Measurements from ENCODE around the gene XRN2.

XRN2 gene

DNA sequence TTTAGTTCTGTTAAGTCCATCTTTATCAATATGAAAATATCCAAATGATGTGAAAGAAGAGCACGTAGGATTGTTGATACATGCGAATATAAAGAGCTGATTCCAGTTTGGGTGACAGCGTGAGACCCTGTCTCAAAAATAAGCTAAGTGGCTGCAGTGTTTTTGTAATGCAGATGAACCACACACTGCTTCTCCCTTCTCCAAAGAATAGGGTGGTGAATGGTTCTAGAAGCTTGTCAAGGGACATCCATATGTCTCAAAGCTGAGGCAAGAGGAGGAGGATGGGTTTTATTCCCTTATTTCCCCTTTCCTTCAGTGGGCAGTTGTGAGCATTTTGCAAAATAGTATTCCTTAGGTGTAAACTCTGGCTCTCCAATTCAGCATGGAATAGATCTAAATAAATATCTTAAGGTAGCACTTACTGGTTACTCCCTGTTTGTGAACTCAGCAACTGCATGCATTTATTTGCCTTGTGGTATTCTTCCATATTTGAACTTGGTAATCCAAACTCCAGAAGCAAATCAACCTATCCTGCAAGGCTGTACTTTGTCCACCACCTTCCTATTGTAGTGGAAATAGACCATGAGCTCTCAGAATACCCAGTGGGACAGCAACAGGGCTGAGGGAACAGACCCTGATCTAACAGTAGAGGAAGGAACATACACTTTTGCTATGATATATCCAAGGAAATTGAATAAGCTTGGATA, 38.0 kb downstream of the XRN2 start:
- in situ Hi-C loops (cut with HindIII; ENCODE audit: low pct_unique_long_range_greater_than_20kb, low sequenced_read_pairs) = no loop called here
- no peak for DNase-seq (ENCODE audit: low read depth in 1 of 2, low spot score in 1 of 2)
- no peak for TF ChIP-seq JUND (IDR thresholded peaks at IDR 0.05; ENCODE audit: low read depth)

DNA sequence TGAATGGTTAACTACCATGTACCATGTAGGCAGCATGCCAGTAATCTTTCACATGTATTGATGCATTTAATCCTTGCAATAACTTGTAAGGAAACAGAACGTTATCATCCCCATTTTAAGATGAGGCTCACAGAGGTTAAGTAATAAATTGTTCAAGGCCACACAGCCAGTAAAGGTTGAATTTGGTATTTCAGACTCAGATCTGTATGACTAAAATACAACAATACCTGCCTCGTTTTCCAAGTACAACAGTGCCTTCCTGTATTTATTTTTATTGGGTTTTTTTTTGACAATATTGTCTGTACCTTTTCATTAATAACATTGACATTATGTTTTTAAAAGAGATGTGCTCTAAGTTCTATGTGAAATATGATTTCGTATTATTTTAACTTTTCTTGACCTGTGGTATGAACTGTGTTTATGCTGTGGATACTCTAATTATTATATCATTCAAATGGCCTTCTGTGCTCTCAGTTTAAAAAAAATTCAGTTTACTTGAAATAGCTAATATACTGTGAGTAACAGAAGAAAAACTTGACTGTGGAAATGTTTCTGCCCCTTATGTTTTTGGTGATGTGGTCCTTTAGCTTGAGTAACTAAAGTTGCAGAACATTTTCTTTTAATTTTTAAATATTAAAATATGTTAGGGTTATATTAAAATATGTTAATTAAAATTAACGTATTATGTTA, 39.7 kb downstream of the XRN2 start:
- TF ChIP-seq JUND (IDR thresholded peaks at IDR 0.05; ENCODE audit: low read depth) = no peak
- in situ Hi-C loops (cut with HindIII; ENCODE audit: low pct_unique_long_range_greater_than_20kb, low sequenced_read_pairs) = no loop called here
- DNase-seq (ENCODE audit: low read depth in 1 of 2, low spot score in 1 of 2) = no peak

DNA sequence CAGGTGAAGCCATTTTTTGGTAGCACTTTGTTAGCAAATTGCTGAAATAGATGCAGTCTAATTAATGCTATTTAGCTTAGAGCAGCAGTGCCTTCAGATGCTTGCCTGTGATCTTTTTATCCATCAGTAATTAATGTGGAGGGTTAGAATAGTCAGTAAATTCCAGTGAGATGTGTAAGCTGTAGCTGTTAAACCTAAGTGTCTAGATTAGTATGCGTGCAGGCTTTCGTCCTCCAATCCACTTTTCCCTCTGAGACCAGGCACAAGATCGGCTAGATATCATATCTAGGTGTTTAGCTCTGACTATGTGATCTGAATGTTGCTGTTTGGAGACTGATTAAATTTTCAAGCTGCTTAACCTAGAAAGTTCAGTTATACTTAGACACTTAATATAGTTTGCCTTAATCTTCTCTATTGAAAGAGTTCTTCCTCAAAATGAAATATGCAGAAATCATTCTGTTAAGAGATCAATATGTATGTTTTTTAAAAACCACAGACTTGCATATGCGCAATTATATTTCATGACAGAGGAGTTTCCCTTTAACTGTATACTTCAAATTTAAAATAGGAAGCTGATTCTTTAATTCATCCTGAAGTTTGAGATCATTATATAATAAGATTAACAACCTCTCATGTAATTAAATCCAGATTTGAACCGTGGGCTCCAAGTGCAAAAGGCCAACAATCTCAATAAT, 41.2 kb downstream of the XRN2 start:
- in situ Hi-C loops (cut with HindIII; ENCODE audit: low pct_unique_long_range_greater_than_20kb, low sequenced_read_pairs) = no loop called here
- no peak for TF ChIP-seq JUND (IDR thresholded peaks at IDR 0.05; ENCODE audit: low read depth)

DNA sequence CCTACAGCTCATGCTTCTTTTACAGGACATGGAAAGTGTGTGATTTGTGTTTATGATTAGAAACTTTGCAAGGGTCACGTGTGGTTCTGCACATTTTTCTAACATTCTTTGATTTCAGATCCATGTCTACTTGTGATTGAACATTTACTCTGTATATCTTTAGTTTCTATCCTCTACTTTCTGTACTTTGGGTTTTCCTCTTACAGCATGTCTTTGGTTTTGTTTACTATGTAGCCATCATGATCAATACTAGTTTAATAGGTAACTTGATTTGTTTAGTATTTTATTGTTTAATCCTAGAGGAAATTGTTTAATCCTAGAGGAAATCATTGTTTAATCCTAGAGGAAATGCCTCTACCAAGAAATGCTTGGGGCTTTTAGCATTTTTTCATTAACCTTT, 41.8 kb downstream of the XRN2 start:
- TF ChIP-seq JUND (IDR thresholded peaks at IDR 0.05; ENCODE audit: low read depth) = no peak
- no peak for DNase-seq (ENCODE audit: low read depth in 1 of 2, low spot score in 1 of 2)
- in situ Hi-C loops (cut with HindIII; ENCODE audit: low pct_unique_long_range_greater_than_20kb, low sequenced_read_pairs) = no loop called here

More for the DNA sequence above, 41.2 kb downstream of the XRN2 start:
- DNase-seq (ENCODE audit: low read depth in 1 of 2, low spot score in 1 of 2) = no peak

DNA sequence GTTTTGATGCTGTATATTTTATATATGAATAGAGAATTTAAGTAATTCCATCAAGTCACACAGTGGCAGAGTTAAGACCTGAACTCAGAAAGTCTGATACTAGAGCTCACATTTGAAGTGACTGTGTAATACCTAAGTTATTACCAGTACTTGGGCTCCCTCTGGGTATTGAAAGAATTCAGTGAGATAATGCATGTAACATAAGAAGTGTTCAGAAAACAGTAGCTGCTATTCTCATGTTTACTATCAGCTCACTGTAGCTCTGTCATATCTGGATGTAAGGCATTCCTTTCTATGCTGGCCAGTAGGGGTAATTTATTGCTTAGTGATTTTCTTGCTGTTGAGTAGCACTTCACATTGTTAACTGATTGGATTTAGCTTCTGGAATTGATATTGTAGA, 49.6 kb downstream of the XRN2 start:
- no peak for DNase-seq (ENCODE audit: low read depth in 1 of 2, low spot score in 1 of 2)
- TF ChIP-seq JUND (IDR thresholded peaks at IDR 0.05; ENCODE audit: low read depth) = no peak
- in situ Hi-C loops (cut with HindIII; ENCODE audit: low pct_unique_long_range_greater_than_20kb, low sequenced_read_pairs) = no loop called here

DNA sequence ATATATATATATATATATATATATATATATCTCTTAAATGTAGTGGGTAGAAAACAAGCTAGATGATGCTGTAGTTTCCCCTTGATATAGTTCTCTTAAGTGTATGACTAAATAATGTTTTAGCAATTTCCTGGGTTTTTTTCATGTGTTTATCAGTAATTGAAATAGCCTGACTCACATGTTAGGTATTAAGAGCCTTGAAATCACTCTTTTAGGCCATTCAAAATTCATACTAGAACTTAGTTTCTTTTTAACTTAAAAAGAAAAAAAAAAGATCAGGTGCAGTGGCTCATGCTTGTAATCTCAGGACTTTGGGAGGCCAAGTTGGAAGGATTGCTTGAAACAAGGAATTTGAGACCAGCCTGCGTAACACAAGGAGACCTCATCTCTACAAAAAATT, 50.1 kb downstream of the XRN2 start:
- TF ChIP-seq JUND (IDR thresholded peaks at IDR 0.05; ENCODE audit: low read depth) = no peak
- DNase-seq (ENCODE audit: low read depth in 1 of 2, low spot score in 1 of 2) = no peak
- in situ Hi-C loops (cut with HindIII; ENCODE audit: low pct_unique_long_range_greater_than_20kb, low sequenced_read_pairs) = no loop called here

DNA sequence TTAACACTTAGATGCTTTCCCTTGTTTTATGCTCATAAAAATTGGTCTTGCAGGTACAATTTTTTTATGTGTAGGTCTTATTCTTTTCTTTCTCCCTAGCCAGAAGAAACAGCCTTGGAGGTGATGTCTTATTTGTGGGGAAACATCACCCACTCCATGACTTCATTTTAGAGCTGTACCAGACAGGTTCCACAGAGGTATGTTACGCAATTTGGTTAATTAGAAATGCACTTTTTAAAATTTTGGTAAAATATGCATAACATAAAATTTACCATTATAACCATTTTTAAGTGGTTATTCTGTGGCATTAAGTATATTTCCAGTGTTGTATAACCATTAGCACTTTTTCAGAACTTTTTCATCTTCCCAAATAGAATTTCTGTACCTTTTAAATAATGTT, 52.9 kb downstream of the XRN2 start:
- TF ChIP-seq JUND (IDR thresholded peaks at IDR 0.05; ENCODE audit: low read depth) = no peak
- in situ Hi-C loops (cut with HindIII; ENCODE audit: low pct_unique_long_range_greater_than_20kb, low sequenced_read_pairs) = no loop called here
- no peak for DNase-seq (ENCODE audit: low read depth in 1 of 2, low spot score in 1 of 2)

DNA sequence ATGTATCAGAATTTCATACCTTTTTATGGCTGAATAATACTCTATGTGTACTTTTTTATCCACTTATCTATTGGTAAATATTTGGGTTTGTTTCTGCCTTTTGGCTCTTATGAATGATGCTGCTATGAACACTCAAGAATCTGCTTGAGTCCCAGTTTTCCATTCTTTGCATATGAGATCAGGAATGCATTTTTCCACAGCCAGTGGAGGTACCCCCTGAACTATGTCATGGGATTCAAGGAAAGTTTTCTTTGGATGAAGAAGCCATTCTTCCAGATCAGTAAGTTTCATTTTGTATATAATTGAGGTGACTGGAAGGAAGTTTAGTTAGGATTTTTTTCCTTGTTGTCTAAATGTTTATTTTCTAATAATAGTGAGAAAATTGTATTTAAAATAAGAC, 53.3 kb downstream of the XRN2 start:
- TF ChIP-seq JUND (IDR thresholded peaks at IDR 0.05; ENCODE audit: low read depth) = no peak
- DNase-seq (ENCODE audit: low read depth in 1 of 2, low spot score in 1 of 2) = no peak
- in situ Hi-C loops (cut with HindIII; ENCODE audit: low pct_unique_long_range_greater_than_20kb, low sequenced_read_pairs) = no loop called here

DNA sequence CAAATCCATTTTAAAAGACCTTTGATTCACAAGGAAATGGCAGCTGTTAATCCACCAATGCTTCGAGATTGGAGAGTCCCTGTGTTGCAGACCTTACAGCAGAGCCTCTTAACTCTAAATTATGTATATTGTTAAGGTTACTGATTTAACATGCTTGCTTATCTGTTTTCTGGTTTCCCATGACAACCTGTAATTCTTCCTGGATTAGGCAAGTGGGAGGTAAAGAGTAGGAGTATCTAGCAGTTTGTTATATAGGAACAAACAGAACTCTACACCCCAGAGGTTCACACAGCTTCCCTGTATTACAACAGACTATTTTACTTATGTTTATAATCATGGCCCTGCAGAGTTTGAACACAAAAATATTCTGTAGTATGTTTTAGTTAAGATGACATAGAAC, 54.7 kb downstream of the XRN2 start:
- TF ChIP-seq JUND (IDR thresholded peaks at IDR 0.05; ENCODE audit: low read depth) = no peak
- in situ Hi-C loops (cut with HindIII; ENCODE audit: low pct_unique_long_range_greater_than_20kb, low sequenced_read_pairs) = no loop called here
- DNase-seq (ENCODE audit: low read depth in 1 of 2, low spot score in 1 of 2) = no peak

DNA sequence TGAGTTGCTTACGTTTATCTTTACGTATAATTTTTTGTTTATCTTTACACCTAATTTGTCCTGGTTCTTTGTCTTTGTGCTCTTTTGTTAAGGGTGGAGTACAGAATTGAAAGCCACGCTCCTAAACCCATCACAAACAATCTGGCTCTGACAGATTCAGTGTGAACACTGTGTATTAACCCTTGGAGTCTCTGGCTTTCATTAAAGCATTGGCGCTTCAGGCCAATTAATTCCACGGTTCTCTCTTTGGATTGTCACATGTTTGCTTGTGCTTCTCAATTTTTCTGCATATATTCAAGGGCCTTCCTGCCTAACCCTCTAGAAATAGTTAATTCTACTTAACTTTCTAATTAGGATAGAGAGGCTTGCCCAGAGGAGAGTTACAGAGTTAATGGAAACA, 55.6 kb downstream of the XRN2 start:
- in situ Hi-C loops (cut with HindIII; ENCODE audit: low pct_unique_long_range_greater_than_20kb, low sequenced_read_pairs) = no loop called here

DNA sequence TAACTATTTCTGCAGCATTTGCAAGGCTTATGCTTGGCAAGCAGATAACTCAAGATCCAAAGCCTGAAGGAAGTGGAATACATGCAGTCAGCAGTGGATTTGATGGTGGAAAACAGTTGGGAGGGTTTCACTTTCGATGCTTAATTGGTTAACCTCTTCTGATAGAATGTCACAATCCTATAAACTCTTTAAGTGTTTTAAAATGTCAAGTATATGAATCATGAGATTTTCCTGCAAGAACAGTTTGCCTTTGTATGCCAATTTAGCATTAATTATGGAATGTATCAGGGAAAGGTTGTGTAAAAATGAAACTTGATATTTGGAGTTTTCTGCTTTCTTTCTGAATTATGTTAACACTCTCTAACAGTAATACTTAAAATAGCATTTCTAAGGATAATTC, 57.6 kb downstream of the XRN2 start:
- no peak for DNase-seq (ENCODE audit: low read depth in 1 of 2, low spot score in 1 of 2)
- in situ Hi-C loops (cut with HindIII; ENCODE audit: low pct_unique_long_range_greater_than_20kb, low sequenced_read_pairs) = no loop called here
- no peak for TF ChIP-seq JUND (IDR thresholded peaks at IDR 0.05; ENCODE audit: low read depth)

More for the DNA sequence above, 55.6 kb downstream of the XRN2 start:
- no peak for DNase-seq (ENCODE audit: low read depth in 1 of 2, low spot score in 1 of 2)
- no peak for TF ChIP-seq JUND (IDR thresholded peaks at IDR 0.05; ENCODE audit: low read depth)

DNA sequence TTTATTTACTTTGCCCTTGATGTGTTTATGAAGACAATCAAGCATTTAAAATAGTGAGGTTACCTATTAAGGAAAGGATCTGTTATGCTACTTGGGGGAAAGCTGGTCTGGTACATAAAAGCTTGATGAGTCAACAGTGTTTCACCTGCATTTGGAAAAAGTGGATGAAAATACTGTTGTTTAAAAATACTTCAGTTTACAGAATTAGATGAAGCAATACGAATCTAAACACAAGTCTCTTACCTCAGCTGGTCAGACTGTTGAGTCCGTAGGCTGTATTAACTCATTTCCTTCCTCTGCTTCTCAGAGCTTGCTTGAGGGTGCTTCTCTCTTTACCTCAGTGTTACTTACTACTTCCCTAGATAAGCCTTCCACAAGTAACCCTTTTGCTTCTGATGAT, 58.1 kb downstream of the XRN2 start:
- no peak for TF ChIP-seq JUND (IDR thresholded peaks at IDR 0.05; ENCODE audit: low read depth)
- in situ Hi-C loops (cut with HindIII; ENCODE audit: low pct_unique_long_range_greater_than_20kb, low sequenced_read_pairs) = no loop called here
- no peak for DNase-seq (ENCODE audit: low read depth in 1 of 2, low spot score in 1 of 2)

DNA sequence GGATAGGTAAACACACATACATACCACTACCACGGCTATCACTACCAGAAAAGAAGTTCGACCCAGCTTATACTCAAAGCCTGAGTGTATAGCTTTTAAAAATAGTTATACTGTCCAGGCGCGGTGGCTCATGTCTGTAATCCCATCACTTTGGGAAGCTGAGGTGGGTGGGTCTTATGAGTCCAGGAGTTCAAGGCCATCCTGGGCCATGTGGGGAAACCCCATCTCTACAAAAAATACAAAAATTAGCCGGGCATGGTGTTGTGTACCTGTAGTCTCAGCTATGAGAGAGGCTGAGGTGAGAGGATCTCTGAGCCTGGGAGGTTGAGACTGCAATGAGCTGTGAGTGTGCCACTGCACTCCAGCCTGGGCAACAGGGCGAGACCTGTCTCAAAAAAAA, 61.3 kb downstream of the XRN2 start:
- TF ChIP-seq JUND (IDR thresholded peaks at IDR 0.05; ENCODE audit: low read depth) = no peak
- in situ Hi-C loops (cut with HindIII; ENCODE audit: low pct_unique_long_range_greater_than_20kb, low sequenced_read_pairs) = no loop called here
- DNase-seq (ENCODE audit: low read depth in 1 of 2, low spot score in 1 of 2) = no peak
